Midbrain (tissue), 1 donor: Measurements from ENCODE around the gene SLCO4A1.
"Not testable (repeated sequence)": the region's sequence is repeated elsewhere in the genome, so short reads cannot be mapped to it uniquely, and the experiment has no call there.

Experiments used
- DNase-seq: peaks from one replicate; lab custom pipeline; 2025; lab: John Stamatoyannopoulos, UW

SLCO4A1 gene

DNA sequence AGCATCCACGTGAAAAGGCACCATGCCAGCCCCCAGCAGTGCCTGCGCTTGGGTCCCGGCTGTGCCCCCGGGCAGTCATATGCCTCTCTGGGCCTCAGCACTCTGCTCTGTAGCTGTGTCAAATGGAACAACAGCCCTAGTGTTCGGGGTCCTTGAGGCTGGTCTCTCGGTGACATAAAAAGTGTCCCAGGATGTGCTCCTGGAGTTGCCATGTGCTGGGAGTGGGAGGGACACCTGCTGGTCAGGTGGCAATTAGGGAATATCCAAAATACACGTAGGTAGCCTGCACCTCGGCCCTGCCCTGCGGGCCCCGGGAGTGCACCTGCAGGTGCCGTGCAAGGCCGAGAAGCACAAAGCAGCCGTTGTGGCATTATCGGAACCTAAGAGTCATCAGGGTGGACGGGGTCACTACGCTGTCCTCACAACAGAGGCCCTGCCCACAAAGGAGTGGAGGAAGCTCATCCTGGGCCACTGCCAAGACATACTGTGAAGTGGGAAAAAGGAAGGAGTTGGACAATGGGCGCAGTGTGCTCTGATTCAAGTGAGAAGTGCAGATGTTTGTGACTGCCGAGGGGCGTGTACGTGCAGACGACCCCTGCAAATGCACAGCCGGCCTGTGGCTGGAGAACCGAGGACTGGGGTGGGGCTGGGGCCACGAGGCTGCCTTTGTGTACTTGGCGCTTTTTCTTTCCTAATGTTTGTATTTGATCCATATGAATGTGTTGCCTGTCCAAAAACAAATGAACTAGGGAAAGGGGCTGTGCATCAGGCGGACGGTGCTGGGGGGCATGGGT, 24.6 kb downstream of the SLCO4A1 start:
- DNase-seq = peak; percentile 13

DNA sequence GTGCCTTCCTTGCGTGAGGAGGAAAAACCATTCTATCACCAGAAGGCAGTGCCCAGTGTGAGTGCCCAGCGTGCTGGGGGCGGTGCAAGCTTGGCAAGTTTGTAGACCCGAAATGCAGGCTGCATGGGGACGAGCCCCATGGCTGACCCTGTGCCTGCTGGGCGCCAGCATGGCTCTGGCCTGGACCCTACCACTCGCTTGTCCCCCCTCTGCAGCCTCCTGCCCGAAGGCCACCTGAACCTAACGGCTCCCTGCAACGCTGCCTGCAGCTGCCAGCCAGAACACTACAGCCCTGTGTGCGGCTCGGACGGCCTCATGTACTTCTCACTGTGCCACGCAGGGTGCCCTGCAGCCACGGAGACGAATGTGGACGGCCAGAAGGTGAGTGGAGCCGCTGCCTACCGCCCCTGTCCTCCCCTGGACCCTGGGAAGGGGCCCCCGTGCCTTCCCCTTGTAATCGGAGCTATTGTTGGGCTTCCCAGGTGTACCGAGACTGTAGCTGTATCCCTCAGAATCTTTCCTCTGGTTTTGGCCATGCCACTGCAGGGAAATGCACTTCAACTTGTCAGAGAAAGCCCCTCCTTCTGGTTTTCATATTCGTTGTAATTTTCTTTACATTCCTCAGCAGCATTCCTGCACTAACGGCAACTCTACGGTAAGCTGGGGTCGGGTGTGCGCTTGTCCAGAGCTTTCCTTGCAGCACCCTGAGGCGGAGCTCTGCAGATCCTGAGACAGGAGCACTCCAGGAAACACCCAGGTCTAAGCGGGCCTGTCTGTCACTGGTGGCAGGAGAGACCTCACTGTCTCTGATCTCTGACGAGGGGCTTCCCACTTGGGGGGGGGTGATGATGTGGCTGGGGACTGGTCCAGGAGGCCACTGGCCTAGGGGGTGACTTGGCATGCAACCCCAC, 25.5 kb downstream of the SLCO4A1 start:
- DNase-seq = no peak

DNA sequence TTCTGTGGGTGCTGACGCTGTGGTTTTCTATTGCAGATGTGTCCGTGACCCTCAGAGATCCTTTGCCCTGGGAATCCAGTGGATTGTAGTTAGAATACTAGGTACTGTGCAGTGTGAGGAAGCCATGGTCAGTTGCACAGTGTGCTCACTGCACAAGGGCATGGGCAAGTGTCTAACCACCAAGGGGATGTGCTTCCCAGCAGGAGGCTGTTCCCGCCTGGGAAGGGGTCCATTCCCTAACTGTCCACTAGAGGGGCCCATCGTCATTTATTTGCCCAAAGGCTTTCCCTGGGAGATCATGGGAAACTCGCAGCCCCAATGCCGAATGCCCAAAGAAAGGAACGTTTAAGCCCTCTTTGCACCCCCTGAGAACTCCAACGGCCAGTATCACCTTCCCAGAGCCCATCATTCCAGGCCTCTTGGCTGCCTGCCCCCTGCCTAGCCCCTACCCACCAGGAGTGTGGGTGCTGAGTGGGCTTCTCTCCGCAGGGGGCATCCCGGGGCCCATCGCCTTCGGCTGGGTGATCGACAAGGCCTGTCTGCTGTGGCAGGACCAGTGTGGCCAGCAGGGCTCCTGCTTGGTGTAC, 26.2 kb downstream of the SLCO4A1 start:
- DNase-seq = peak; percentile 78

DNA sequence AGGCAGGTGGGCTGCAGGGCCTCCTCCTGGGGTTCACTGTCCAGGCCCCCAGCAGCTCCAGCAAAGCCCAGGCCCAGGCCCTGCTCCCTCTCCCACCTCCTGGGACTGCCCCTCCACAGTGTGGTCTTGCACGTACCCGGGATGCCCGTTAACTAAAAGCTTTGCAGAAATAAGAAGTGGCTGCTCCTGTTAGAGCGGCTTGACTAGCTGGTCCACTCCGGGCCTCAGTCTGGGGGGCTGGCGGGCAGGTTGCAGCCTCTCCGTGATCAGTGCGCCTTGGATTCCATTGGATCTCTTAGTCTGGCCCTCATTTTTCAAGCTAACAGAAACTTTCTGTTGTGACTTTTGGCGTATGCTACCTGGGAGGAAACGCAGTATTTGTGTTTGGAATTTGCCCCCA, 26.9 kb downstream of the SLCO4A1 start:
- DNase-seq = no peak

DNA sequence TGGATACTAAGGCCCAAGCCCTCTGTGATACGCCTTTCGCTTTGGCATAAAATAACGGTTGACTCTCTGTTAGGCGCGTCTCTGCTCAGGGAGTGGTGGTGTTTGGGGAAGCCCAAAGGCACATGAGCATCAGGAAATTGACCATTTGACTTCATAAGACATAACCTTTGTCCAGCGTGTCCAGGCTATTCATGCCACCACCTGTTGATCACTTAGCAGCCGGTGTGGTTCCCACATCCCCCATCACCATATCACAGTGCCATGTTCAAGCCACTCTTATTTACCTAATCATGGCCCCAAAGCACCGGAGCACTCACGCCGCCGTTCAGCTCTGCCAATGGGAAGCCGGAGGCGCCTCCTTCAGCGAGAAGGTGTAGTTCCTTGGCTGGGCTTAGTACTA, 27.9 kb downstream of the SLCO4A1 start:
- no peak for DNase-seq

DNA sequence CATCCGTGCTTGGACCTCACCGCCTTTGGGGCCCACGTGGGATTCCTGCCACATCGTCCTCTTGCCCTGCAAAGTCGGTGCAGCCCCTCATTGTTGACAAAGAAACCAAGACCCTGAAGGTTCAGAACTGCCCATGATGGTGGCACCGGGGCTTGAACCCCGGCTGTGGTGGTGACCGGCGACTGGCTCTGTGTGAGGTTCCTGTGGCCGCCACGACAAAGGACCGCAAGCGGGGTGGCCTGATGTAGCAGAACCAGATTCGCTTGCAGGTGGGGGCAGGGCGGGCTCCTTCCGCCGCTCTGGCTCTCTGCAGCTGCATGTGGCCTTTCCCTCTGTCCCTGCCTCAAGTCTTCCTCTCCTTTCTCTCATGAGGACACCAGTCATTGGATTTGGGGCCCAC, 28.7 kb downstream of the SLCO4A1 start:
- DNase-seq = no peak

DNA sequence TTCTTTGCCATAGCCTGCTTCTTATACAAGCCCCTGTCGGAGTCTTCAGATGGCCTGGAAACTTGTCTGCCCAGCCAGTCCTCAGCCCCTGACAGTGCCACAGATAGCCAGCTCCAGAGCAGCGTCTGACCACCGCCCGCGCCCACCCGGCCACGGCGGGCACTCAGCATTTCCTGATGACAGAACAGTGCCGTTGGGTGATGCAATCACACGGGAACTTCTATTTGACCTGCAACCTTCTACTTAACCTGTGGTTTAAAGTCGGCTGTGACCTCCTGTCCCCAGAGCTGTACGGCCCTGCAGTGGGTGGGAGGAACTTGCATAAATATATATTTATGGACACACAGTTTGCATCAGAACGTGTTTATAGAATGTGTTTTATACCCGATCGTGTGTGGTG, 29.5 kb downstream of the SLCO4A1 start:
- DNase-seq = no peak

DNA sequence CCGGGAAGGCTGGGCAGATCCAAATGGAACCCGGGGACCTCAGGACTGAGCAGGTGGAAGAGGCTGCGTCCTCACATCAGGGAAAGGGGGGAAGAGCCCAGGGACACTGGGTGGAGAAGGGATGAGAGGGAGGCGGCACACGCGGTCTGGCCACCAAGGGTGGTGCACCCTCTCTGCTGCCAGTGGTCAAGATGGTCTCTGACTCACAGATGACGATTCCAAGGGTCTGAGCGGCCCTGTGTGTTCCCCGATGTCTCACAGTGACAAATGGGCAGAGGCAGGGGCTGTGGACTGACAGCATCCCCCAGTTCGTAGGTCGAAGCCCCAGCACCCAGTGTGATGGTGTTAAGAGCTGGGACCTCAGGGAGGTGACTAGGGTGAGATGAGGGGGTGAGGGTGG, 32.1 kb downstream of the SLCO4A1 start:
- no peak for DNase-seq

DNA sequence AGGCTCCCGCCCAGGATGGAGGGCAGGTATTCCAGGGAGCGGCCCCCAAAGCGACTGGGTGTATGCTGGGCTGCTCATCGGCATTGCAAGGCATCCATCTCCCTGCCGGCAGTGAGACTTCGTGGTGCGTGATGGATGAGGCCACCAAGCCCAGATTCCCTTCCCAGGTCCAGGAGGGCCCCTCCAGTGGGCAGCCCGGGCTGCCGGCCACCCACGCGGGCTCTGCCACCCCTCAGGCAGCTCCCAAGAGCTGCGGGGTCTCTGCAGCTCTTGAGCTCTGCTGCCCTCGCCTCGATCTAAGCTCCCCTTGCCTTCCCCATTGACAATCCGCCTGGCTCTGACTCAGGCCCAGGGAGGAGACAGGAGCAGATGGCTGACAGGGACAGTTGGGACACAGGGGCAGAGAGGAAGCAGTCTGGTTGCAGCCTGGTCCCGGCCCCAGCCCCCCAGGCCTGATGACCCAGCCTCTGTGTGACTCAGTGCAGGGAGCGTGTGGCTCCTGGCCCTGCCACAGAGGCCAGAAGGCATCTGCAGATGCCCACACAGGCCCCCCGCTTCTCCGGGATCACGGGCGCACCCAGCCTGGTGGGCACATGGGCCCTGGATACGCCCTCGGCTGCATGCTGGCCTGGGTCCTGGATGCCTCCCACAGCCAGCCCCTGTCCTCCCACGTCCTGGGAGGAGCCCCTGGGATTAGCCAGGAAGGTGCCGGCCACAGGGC, 33.0 kb downstream of the SLCO4A1 start:
- DNase-seq = no peak

DNA sequence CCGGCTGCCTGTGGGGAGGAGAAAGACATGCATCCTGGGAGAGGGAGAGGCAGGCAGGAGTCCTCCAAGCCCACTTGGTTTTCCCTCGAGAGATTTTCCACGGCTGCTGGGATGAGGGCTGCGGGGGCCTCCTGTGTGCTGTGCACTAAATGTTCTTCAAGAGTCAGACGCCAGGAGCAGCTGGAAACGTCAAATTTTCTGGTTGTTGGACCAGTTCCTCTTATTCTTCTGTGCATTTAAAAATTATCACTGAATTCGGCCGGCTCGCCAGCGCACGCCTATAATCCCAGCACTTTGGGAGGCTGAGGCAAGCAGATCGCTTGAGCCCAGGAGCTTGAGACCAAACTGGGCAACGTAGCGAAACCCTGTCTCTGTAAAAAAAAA, 33.6 kb downstream of the SLCO4A1 start:
- DNase-seq = no peak

DNA sequence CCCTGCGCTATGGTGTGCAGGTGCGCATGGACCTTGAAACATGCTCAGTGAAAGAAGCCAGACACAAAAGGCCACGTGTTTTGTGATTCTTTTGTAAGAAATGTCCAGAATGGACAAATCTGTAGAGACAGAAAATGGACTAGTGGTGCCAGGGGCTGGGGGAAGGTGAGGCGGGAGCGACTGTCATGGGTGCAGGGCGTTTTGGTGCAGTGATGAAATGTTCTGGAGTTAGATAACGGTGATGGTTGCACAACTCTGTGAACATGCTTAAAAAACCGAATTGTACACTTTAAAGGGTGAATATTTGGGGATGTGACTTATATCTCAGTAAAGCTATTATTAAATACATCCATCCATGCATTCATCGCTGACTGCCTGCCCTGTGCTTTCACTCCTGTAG, 34.7 kb downstream of the SLCO4A1 start:
- DNase-seq = no peak

DNA sequence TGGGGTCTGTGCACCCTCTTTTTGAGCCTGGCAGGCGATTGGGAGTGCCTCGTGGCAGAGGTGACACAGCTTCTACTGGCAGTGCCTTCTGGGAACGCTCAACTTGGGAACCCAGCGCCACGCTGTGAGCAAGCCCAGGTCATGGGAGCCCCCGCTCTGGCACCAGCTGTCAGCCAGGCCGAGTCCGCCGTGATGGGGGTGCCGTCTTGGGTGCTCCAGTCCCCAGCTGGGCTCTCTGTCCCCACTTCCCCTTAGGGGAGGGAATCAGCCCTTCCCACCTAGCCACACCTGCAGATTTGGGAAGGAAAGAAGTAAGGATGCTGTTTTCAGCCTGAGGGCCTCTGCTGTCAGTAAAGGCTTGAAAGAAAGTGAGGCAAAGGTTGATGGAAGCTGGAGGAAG, 35.4 kb downstream of the SLCO4A1 start:
- no peak for DNase-seq

DNA sequence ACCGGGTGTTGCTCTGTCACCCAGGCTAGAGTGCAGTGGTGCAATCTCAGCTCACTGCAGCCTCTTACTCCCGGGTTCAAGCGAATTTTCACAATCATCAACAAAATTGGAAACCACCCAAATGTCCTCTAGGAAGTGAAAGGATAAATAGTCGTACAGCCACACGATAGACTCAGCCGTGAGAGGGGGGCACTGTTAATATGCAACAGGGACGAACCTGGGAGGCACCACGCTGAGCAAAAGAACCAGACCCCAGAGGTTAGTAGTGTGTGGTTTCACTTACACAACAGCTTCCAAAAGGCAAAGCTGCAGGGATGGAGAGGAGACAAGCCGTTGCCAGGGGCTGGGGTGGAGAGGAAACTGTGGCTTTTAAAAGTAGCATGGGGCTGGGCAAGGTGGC, 36.2 kb downstream of the SLCO4A1 start:
- no peak for DNase-seq

DNA sequence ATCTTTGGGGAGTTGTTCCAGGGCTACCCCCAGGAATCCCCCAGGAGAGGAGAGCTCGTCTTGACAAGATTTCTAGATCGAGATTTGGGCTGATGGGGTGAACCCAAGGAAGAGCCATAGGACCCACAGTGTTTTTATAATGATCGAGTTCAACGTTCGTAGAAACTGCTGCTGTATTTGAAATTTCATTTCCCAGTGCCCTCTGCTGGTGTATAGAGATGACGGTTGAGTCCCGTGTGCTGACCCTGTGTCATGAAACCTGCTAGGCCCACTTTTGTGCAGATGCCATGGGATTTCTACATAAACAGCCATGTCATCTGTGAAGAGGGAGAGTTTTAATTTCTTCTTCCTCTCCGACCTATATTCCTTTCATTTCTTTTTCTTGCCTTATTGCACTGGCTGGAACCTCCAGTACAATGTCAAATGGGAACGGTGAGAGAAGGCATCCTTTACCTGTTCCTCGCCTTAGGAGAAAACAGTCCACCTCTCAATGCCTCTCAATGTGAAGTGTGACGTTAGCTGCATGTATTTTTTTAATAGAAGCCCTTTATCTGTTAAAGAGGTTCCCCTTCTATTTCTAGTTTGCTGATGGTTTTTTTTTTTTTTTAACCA, 37.8 kb downstream of the SLCO4A1 start:
- DNase-seq = no peak

DNA sequence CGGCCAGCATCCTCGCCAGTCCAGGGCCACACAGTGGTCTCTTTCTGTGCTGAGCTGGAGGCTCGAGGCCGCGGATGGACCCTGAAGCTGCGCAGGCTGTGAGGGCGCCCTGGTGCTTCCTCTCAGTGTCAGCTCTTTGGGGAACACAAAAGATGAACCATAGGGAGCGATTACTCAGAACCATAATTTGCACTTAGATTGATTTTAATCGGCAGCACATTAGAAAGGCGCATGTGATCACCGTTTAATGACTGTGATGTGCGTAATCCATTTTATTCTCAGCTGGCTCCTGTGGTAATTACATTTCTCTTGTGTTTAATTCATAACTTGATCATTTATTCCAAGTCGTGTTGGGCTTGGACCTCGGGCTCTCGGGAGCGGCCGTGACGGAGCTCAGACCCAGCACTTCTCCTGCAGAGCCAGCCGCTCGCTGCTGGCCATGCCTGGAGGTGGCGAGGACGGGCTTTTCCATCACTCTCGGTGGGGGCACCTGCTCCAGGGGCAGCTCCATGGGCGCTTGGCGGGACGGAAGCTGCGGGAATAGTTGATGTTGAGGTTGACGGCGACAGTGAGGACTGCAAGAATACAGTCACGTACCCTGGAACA, 40.7 kb downstream of the SLCO4A1 start:
- no peak for DNase-seq

DNA sequence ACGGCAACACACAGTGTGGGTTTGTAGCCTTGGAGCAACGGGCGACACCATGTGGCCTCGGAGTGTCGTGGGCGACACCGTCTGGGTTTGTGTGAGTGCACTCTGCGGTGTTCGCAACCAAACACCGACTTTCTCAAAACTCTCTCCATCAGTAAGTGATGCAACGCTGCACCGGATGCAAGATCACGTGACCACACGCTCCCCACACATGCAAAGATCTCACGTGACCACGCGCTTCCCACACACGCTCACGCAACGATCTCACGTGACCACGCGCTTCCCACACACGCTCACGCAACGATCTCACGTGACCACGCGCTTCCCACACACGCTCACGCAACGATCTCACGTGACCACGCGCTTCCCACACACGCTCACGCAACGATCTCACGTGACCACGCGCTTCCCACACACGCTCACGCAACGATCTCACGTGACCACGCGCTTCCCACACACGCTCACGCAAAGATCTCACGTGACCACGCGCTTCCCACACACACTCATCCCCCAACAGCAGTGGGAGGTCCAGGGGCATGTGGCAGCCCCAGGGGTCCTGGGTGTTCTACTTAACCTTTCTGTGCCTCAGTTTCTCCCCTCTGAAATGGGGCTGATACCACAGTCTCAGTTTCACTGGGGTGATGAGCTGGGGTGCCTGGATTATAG, 41.5 kb downstream of the SLCO4A1 start:
- DNase-seq = not testable (repeated sequence)

DNA sequence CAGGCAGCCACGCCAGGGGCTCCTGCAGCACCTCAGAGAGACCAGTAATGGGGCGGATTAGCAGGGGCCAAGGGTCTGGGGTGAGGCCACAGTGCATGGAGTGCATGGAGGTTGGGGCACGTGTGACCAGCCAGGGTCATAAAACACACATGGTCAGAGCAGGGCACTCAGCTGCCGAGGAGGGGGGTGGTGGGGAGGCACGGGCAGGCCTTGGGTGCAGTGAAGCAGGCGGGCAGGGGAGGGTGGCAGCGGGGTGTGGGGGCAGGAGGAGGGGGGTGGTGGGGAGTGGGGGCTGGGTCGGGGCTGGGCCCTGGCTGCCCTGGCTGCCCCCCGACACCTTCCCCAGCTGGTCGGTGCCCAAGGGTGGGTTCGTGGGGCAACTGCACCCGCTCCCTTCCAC, 42.7 kb downstream of the SLCO4A1 start:
- no peak for DNase-seq

DNA sequence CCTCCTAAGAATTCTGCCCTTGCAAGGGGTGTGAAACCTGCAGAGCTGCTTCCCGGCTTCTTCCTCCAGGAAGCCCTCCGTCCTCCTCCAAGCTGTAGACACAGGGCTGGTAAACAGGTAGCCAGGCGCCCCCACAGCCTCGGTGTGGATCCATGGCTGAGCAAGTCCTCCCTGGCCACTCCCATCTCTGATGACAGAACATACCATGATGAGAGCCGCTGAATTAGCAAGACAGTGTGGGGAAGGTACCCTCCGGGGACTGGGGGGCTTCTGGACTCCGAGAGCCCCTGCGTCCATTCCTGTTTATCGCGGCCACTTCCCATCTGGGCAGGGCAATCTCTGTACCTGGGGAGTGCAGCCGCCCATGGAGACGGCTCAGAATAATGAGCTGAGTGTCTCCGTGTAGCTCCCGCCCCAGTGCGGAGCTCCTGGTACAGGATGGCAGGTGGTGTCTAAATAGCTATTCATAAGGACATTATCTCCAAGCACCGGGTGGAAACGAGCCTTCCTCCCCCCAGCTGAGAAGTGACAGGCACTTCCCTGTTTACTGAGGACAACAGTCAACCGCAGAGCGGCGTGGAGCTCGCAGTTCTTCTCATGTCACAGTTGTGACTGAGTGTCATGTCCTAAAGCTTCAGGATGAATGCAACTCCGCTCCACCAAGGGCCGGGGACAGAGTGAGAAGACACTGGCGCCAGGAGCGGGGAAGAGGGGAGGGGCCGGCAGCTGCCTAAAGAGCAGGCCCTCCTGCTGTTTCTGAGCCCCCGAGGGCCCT, 43.7 kb downstream of the SLCO4A1 start:
- DNase-seq = peak; percentile 10

DNA sequence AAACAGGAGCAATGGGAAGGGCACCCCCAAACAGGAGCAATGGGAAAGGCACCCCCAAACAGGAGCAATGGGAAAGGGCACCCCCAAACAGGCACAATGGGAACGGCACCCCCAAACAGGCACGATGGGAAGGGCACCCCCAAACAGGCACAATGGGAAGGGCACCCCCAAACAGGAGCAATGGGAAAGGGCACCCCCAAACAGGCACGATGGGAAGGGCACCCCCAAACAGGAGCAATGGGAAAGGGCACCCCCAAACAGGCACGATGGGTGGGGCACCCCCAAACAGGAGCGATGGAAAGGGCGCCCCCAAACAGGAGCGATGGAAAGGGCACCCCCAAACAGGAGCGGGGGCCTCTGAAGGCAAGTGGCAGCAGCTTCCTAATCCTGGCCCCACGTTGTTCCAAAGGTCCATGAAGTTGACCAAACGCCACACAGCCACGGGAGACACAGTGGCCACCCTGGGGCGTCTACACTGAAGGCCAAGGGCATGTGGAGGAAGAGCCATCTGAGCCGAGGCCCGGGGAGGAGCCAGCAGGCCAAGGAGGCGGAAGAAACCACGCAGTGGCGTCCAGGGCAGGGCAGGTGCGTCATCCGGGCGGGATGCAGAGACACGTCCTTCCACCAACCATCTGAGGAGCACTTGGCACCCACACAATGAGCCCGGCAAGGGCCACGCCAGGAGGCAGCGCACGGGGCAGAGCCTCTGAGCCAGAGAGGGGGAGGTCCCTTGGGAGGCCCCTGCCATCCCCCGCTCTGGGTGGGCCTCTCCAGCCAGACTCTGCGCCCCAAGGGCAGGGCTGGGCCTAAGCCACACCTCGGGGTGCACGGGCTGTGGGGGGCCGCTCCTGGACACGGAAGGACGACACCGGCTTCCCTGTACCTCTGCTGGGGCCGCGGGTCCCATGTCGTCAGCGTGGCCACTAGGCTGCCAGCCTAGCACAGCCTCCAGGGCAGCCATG, 44.8 kb downstream of the SLCO4A1 start:
- DNase-seq = no peak
